HG03139 (cell line): ENCODE data around the gene SLC16A5.
"Not testable (repeated sequence)": the region's sequence is repeated elsewhere in the genome, so short reads cannot be mapped to it uniquely, and the experiment has no call there.

Experiments
- ATAC-seq: cut with Tn5 transposase; IDR thresholded peaks from one replicate; pipeline ENCODE4 v1.9.1; 2021; ENCODE audit not compliant: unreplicated experiment

SLC16A5 gene, protein sequence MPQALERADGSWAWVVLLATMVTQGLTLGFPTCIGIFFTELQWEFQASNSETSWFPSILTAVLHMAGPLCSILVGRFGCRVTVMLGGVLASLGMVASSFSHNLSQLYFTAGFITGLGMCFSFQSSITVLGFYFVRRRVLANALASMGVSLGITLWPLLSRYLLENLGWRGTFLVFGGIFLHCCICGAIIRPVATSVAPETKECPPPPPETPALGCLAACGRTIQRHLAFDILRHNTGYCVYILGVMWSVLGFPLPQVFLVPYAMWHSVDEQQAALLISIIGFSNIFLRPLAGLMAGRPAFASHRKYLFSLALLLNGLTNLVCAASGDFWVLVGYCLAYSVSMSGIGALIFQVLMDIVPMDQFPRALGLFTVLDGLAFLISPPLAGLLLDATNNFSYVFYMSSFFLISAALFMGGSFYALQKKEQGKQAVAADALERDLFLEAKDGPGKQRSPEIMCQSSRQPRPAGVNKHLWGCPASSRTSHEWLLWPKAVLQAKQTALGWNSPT

DNA sequence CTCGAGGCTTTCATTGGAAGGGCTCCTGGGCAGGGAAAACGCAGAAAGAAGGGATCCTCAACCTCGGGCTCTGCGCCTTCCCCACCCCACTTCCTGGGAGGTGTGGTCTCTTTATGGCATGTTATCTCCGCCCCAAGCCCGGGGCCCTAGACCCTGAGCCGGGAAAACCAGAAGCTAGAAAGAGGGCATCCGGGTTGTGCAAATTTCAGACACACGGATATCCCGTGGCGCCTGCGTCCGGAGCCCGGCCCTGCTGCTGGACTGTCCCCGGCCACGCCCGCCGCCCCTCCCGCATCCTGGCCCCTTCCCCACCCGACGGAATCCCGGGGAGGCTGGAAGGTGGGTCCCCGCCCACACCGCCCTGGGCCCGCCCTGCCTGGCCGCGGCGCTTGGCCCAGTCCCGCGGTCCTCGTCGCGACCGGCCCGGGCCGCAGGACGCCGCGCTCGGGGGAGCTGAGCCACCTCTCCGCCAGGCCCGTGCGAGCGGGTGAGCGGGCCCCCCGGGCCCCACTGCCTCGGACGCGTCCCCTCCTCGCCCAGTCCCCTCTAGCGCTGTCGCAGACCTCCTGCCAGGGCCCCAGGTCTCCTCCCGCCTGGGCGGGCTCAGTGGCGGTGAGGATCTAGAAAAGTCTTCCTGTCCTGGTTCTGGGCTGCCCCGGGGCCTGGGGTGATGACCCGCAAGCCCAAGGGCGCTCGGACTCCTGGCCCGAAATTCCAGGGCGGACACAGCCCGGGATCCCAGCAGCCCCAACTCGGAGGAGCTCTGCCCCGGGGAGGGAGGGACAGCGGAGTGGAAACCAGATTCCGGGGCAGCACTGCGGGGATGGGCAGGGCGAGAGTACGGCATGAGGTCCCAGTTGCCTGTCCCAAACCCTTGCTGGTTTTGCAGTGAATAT is at the start of gene SLC16A5:
Gene SLC16A5, plus strand, starts transcription at position 397 of the 896 bp plus-strand sequence. CDS start 5,683 bp downstream, outside the sequence.
- ATAC-seq: peak; percentile 45

DNA sequence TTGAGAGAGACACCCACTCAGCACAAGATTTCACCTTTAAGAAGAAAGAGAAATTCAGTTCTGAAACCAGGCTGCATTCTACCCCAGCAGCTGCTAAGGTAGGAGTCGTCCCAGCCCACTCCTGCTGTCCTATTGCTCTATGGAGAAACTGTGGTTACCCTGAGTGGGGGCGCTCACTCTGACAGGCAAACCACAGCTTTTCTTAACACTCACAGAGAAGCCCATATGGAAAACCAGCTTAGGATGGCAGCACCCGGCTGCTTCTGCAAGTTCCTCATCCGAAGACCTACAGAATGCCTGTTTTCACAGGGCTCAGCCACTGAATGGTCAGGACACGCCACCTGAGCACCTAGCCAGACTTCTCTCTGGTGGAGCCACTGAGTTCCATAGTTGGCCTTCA is 48.5 kb upstream of the SLC16A5 start:
- ATAC-seq: no peak

DNA sequence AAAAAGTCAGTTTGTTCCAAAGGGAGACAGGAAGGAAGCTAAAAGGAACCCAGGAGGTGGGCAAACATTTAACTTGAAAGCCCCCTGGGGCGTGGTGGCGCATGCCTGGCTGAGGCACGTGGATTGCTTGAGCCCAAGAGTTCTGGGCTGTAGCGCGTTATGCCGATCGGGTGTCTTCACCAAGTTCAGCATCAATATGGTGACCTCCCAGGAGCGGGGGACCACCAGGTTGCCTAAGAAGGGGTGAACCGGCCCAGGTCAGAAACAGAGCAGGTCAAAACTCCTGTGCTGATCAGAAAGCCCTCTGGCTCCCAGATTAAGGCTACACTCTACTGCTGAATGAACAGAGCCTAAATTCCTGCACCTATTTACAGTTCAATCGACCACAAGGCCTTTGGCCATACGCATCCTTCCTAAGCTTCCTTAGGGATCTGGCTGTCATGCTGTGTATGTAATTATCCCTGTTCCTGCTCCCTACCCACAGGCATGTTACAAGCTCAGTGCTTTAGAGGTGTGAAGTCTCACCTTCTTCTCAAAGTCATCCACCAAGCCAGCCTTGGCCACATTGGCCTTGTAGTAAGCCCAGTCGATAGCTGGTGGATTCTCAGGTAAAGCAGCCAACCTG is 46.0 kb upstream of the SLC16A5 start:
- no peak for ATAC-seq

DNA sequence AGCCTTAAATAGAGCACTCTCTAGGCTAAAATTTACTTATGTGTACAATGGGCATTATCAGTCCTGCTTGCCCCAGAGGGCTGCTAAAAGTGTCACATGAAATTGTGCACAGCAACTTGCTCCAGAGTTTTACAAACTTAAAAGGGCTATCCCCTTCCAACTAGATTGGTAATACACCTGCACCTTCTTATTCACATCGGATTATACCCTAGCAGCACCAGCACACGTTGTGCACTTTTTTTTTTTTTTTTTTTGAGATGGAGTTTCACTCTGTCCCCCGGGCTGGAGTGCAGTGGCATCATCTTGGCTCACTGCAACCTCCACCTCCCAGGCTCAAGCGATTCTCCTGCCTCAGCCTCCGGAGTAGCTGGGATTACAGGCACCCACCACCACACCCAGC is 44.0 kb upstream of the SLC16A5 start:
- ATAC-seq: not testable (repeated sequence)

DNA sequence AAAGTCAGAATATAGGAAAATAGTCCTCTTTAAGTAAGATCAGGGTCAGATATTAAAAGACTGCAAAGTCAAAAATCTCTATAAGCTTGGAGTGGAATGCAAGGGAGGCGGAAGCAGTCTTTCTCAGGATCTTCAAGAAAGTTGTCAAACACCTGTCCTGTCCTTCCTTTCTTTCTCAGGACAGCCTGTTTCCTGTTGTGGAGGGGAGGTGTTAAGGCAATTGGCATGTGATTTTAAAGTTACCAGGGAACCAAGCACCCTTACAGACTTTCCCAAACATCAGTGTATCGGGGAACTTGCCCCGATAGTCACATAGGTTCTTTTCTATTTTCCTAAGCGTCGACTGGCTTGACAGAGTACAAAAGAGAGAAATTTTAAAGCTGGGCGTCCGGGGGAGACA is 43.0 kb upstream of the SLC16A5 start:
- no peak for ATAC-seq

DNA sequence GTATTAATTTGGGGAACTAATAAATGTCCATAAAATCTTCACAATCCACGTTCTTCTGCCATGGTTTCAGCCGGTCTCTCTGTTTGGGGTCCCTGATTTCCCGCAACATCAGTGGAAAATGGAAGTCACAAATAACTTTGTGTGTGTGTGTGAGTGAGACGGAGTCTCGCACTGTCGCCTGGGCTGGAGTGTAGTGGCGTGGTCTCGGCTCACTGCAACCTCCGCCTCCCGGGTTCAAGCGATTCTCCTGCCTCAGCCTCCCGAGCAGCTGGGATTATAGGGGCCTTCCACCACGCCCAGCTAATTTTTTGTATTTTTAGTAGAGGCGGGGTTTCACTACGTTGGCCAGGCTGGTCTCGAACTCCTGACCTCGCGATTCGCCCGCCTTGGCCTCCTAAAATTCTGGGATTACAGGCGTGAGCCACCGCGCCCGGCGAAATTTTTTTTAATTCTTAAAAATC is 41.8 kb upstream of the SLC16A5 start:
- ATAC-seq: not testable (repeated sequence)

DNA sequence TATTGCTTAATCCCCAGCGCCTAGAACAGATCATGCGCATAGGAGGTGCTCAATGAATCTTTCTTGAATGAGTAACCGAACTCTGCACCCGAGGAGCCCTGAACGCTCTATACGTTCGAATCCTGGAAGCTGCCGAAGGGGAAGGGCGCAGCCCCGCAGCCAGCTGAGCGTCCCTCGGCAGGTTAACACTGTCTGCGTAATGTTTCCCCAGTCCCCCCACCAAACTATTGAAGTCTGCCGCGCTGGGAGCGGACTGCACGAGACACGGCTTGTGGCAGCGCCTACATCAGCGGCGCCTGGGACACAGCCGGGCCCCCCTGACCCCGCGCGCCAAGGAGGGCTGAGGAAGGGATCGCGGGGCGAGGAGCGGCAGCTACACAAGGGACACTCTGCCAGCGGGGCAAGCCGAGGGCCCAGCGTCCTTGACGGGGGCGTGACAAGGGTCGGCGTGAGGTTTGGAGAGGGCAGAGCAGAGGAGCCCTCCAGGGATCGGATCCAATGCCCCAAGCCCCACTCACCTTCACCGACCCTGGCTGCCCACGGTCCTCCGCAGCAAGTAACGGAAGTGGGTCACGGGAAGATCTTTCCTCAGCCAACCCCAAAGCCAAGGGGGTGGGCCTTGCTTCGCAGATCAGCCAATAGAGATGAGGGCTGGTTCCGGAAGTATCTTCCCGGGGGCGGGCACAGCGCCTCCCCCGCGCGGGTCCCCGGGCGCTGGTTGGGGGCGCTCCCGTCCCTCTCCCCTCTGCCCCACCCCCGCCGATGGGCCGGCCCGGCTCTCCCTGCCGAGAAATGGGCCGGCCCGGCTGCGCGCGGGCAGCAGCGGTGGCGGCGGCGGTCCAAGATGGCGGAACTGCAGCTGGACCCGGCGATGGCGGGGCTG is 41.1 kb upstream of the SLC16A5 start, which contains the start of the genes ATP5PD and KCTD2:
Gene ATP5PD, minus strand, starts transcription at position 563 of the 883 bp plus-strand sequence. CDS start 4,319 bp downstream, outside the sequence.
Gene KCTD2, plus strand, starts transcription at position 819 of the 883 bp plus-strand sequence. Its CDS starts 26 bp downstream, at position 845.
- ATAC-seq: peak; percentile 91

DNA sequence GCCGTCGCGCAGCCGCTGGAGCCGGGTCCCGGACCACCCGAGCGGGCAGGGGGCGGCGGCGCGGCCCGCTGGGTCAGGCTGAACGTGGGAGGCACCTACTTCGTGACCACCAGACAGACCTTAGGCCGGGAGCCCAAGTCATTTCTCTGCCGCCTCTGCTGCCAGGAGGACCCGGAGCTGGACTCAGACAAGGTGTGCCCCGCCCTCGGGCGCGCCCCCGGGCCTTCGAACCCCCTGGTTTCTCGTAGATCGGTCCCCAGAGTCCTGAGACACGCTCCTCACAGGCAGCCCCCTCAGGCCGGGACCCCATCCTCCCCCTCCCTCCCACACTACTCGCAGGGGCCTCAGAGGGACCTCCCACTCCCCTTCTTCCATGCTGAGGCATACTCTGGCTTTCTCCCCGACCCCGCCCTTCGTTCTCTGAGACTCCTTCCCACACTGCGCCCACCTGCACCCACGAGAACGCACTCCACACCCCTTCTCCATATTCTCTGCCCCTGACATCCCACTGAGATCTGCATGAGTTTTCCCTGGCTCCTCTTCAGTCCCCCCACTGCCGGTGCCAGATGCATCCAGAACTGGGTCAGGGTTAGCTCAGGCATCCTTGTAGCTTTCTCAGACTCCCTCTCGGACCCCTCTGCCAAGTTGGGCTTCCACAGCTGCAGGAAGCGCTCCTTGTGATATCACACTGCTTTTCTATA is 40.2 kb upstream of the SLC16A5 start:
- peak; percentile 6 for ATAC-seq

DNA sequence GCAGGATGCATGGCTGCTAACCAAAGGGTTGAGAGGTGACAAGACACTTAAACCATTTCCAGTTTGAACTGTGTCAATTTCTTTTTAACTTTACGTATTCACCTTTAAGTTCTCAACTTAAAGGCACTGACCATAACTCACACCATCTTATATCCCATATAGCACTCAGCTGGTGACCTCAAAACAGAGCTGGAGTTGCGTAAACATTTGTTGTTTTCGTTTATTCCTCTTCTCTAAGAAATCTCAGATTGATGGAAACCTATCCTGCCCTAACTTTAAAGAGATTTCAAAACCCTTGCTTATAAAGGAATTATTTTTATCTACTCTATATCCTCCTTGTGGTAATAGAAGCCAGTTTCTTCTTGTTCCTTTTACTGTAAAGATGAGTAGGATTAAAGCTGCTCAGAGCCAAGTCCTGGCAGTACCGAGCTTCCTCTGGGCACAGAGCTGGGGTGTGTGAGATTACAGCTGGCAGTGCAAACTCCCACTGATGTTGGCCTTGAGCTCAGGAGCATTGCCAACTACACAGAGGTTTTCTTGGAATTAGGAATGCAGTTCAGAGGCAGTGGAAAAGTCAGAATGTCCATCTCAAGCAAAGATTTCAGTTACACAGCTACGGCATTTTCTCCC is 39.4 kb upstream of the SLC16A5 start:
- ATAC-seq: no peak

DNA sequence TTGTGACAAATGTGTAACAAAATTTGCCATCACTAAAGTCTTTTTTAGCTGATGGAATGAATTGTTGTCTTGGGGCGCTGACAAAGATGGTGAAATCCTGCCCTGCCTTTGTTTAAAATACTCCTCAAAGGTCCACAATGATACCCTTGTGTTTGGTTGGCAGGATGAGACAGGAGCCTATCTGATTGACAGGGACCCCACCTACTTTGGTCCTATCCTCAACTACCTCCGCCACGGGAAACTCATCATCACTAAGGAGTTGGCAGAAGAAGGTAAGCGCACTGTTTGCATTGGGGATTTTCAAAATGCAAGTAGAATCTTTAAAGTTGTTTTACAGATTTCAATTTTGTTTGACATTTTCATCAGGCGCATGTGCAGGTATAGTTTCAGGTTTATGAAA is 38.7 kb upstream of the SLC16A5 start:
- no peak for ATAC-seq

DNA sequence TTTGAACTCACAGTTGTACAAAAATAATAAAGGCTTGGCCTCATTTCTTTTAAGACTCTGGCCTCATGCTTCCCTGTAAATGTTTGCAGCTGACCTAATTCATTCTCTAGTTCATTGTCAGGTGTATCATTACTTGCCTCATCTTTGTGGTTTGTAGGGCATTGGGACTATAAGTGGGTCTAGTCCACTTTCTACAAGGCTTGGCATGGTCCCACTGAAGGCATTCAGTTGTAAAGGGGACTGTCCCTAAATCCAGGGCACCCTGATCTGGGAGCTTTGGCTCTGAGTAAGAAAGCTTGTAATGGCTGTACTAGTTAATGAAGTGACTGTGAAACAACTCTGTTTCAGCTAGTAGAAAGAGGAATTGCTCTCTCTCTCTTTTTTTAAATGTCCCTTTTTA is 38.0 kb upstream of the SLC16A5 start:
- ATAC-seq: no peak

DNA sequence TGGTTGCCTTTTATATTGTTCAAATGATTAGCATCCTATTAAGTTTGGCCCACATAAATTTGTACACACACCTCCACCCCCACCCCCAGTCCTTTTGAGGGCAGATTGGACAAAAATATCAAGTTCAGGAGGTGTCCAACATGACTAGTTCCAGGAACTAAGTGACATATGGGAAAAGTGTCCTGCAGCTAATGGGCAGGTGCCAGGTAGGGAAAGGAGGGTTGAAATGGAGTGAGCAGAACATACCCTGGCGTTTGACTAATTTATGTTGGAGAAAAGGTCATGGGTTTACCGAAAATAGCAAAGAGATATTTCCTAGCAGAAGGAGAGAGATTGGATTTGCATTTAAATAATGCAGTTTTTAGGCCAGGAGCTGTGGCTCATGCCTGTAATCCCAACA is 35.8 kb upstream of the SLC16A5 start:
- ATAC-seq: no peak

DNA sequence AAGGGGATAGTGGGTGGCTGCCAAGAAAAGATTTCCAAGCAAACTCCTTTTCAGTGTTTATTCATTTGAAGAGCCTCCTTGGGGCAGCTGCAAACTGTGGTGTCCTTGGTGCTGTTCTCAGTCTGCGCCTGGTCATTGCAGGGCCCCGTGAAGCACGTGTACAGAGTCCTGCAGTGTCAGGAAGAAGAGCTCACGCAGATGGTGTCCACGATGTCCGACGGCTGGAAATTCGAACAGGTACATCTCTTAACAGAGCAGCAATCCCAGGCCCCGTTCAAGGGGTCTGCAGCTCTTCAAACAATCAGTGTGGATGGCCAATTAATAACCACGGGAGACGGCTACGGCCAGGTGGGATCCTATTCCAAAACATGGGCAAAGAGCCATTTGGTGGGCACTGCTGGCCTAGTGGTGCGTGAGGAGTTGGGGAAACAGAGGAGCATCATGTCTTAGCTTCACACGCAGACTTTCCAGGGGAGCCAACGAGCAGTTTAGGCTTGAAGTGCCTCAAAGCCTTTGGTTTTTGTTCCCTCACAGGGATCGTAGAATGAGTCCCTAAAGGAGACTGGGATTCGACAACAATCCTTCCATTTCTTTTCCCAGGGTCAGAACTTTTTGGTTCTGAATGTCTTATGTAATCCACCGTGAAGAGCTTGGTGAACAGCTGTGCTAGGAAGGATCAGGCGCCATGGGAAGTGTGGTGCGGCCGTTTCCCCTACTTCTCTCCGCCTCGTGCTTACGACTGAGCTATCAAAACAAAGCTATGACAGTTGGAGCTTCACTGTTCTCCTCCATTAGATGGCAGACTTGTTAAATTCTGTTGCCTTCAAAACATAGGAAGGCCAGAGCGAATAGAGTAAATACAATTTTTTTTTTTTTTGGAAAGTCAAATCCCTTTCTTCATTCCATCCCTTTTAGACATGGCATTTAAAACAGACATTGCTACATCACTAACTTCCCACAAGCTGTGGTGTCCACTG is 28.1 kb upstream of the SLC16A5 start:
- no peak for ATAC-seq

DNA sequence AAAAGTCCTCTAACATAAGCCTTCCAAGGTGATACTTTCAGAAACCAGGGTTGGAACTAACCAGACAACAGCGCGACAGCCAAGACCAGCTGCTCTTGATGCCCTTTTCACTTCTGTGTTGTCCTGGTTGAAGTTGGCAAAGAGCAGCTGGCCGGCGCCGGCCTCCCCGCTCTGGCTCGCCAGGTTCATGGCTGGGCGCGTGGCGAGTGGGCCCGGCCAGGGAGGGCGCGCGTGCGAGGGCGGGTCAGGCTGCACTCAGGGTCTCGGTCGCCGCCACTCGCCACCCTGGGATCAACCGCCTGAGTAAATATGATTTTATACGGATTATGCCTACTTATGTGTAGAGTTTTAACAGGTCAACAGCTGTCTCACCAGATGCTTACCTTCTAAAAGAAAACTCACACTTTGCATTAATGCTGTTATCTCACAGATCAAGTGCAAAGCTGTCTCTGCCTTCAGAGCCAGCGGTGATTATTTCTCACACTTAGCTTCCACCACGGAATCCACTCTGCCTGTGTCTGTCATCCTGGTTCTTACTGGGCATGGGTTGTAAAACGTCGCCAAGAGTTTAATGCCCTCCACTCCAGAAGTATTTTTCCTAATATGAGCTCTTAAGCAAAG is 27.2 kb upstream of the SLC16A5 start:
- ATAC-seq: no peak

DNA sequence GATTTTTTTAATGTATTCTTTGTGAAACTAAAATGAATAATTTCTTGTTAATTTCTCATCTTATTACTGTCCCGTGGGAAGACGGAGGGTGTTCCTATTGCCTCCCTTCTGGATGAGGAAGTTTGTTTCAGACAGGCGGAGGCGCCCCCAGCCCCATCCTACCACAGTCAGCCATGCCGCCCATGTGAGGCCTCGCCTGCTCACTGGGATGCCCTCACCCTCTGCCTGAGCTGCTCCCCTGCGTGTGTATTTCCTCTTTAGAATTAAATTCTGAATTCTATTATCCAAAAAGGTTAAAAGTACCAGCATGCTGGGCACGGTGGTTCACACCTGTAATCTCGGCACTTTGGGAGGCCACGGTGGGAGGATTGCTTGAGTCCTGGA is 26.7 kb upstream of the SLC16A5 start:
- ATAC-seq: no peak

DNA sequence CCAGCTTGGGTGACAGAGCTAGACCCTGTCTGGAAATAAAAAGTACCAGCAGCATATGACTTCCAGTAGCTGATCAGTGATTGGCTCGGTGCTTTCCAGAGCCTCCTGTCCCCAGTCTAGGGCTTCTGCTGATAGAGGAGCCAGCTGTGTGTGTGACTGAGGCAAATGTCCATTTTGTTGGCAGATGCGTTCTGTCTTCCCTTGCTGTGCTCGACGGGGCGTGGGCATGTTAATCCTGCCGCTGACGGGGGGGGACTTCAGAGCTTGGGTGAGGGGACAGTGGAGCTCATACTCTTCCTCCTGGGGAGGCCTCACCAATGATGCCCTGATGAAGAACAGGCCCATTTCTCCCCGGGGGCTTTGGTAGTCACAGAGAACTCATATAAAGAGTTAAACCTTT is 26.1 kb upstream of the SLC16A5 start:
- ATAC-seq: no peak

DNA sequence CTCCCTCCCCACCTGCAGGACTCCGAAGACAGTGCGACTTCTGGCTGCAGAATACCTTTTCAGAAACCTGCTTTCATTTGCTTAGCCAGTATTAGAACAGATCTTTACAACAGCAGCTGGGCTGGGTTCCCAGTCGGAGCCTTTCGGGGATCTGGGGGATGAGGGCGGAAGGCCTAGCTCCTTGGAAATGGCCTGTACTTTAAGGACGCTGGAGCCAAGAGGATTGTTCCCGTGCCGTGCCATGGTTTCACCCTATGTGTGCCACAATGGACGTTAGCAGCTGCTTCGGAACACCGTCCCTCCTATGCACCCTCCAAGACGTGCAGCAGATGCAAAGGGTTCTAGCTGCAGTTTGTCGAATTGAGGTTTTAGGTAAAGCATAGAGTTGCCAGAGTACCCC is 24.6 kb upstream of the SLC16A5 start:
- ATAC-seq: no peak
